ENCODE measurements around the gene PLEKHO2.

DNA sequence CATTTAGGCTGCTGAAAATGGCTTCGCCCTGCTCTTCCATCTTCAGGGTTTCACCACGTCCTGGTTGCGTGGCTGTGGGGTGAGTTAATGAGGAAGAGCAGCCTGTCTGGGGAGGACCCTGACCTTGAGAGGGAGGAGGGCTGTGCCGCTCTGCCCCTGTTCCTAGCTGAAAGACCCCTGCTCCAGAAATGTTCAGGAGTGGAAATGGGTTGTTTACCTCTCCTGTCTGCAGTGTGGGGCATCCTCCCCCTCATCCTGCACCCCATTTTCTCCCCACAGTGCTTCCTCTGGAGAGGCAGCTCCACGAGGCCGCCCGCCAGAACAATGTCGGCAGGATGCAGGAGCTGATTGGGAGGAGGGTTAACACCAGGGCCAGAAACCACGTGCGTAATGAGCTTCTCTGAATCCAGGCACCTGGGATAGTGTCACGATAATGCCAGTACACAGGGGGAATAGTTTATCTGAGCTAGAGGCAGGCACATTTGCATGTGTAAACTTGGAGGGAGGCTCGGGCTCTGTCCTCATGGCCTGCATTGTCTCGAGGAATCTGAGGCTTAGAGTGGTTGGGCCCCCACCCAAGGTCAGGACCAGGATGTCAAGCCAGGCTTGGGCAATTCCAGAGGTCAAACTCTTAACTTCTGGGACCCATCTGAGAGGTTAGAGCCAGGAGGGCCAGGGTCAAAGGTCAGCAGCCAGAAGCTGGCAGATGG lies 74.0 kb downstream of the PLEKHO2 start:
- TF ChIP-seq, protein P1, sequence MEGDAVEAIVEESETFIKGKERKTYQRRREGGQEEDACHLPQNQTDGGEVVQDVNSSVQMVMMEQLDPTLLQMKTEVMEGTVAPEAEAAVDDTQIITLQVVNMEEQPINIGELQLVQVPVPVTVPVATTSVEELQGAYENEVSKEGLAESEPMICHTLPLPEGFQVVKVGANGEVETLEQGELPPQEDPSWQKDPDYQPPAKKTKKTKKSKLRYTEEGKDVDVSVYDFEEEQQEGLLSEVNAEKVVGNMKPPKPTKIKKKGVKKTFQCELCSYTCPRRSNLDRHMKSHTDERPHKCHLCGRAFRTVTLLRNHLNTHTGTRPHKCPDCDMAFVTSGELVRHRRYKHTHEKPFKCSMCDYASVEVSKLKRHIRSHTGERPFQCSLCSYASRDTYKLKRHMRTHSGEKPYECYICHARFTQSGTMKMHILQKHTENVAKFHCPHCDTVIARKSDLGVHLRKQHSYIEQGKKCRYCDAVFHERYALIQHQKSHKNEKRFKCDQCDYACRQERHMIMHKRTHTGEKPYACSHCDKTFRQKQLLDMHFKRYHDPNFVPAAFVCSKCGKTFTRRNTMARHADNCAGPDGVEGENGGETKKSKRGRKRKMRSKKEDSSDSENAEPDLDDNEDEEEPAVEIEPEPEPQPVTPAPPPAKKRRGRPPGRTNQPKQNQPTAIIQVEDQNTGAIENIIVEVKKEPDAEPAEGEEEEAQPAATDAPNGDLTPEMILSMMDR (IDR thresholded peaks at IDR 0.05) = no peak
- no peak for TF ChIP-seq POLR2AphosphoS5 (IDR thresholded peaks at IDR 0.05)
